ENCODE data around the gene TAF10. TPM values are rescaled to one million over a fixed set of nuclear protein-coding genes. Genes with fewer than 3 reads are reported as not detected.
A peak's percentile ranks its signal among the peaks of the same experiment; 100 is the strongest.

Gene TAF10
- total RNA-seq, 3 donors from 2014 or later = 84.0 to 135 (median 115) TPM

DNA sequence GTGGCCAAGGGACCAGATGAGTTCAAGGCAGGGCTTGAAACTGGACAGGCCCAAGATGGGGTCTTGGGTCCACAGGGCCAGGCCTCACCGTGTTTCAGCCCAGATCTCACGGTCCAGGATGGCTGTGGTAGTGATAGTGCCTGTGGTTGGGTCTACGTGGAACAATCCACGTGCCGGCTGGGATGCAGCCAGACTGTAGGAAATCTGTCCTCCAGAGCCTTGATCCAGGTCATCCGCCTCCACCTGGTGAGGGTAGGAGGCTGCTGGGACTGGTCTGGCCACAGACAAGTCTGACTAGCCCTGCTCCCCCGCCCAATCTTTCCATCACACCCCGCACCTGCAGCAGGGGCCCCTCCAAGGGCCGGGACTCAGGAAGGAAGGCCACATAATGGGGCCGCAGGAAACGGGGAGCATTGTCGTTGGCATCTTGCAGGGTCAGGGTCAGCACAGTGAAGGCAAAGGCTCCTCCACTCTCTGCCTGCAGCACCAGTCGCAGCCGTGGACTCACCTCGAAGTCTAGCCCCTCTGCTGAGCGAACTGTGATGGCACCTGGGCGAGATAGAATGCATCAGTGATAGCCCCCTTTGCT lies 13.9 kb upstream of the TAF10 start:
- Histone ChIP-seq H3K9me3 (no peaks in the 10 kb centered on the region), H3K4me1 (ENCODE audit: low read depth) (peaks cover 3% of the 10 kb centered on the region), H3K36me3 (ENCODE audit: low read depth) (no peaks in the 10 kb centered on the region), H3K4me3 (no peak overlapping the region)
- intact Hi-C loops (cut with DNase I, micrococcal nuclease) = no loop called here
- TF ChIP-seq, protein P1, sequence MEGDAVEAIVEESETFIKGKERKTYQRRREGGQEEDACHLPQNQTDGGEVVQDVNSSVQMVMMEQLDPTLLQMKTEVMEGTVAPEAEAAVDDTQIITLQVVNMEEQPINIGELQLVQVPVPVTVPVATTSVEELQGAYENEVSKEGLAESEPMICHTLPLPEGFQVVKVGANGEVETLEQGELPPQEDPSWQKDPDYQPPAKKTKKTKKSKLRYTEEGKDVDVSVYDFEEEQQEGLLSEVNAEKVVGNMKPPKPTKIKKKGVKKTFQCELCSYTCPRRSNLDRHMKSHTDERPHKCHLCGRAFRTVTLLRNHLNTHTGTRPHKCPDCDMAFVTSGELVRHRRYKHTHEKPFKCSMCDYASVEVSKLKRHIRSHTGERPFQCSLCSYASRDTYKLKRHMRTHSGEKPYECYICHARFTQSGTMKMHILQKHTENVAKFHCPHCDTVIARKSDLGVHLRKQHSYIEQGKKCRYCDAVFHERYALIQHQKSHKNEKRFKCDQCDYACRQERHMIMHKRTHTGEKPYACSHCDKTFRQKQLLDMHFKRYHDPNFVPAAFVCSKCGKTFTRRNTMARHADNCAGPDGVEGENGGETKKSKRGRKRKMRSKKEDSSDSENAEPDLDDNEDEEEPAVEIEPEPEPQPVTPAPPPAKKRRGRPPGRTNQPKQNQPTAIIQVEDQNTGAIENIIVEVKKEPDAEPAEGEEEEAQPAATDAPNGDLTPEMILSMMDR (IDR thresholded peaks at IDR 0.05) = no peak
- ATAC-seq = no peak
- no peak for DNase-seq

DNA sequence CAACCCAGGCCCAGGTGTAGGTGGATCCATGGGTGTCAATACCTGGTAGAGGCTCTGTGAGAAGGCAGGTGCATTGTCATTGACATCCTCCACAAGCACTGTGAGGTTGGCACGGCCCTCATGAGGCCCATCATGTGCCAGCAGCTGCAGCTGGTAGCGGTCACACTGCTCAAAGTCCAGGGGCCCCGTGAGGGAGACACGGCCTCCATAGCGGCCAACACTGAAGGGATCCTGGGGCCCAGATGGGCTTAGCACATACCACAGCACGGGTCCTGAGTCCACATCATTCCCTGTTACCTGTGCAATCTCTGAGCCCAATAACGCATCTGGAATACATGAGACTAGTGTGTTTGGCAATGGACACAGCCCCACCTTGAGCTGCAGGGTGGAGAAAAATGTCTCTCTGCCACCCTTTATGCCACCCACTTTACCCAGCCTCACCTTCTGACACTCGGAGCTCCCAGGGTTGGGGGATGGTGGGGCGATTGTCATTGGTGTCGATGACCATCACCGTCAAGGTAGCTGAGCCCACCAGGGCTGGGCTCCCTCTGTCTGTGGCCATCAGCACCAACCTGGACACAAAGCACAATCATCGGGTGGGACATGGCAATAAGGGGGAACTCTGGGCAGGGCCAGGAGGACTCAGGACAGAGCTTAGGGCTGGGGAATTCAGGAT lies 13.3 kb upstream of the TAF10 start:
- TF ChIP-seq, protein P1 (IDR thresholded peaks at IDR 0.05) = no peak
- Histone ChIP-seq H3K4me1 (ENCODE audit: low read depth) (no peaks in the 10 kb centered on the region), H3K36me3 (ENCODE audit: low read depth) (no peaks in the 10 kb centered on the region), H3K9me3 (no peaks in the 10 kb centered on the region), H3K4me3 (no peak overlapping the region)
- intact Hi-C loops (cut with DNase I, micrococcal nuclease) = no loop called here
- ATAC-seq (no peak), DNase-seq (no peak)

DNA sequence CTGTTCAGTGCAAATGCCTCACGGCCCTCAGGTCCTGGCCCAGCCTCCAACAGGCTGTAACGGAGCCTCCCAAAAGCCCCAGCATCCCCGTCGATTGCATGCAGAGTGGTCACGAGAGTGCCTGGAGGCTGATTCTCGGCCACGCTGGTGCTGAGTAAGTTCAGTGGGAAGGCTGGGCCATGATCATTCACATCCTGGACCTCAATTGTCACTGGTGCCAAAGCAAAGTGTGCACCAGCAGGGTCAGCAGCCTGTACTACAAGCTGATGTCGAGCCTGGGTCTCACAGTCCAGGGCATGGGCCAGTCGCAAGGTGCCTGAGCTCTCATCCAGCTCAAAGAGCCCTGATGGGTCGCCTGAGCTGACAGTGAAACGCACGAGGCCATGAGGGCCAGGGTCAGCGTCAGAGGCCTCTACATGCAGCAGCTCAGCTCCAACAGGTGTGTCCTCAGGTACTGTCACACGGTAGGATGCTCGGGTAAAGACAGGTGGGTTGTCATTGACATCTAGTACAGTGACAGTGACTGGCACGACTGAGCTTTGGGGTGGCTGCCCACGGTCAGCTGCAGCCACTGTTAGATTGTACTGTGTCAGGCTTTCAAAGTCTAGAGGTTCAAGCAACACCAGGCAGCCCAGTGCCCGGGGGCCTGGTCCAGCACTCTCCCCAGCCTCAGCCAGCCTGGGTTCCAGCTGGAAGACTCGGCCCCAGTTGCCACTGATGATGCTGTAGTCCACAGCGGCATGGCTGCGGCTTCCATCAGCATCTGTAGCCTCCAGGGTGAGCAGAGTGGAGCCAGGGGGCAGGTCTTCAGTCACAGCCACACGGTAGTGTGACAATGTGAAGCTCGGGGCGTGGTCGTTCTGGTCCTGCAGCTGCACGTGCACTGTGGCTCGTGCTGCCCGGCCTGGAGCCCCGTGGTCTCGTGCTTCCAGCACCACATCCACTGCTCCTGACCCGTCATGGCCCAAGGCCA lies 11.7 kb upstream of the TAF10 start:
- TF ChIP-seq, protein P1 (IDR thresholded peaks at IDR 0.05) = no peak
- H3K4me1 ChIP-seq (ENCODE audit: low read depth) = no peaks in the 10 kb centered on the region
- ATAC-seq (no peak), DNase-seq (peak in 1 of 3 donors; percentile 49)
- H3K36me3 ChIP-seq (ENCODE audit: low read depth) = no peaks in the 10 kb centered on the region
- H3K4me3 ChIP-seq = no peak overlapping the region
- H3K9me3 ChIP-seq = no peaks in the 10 kb centered on the region
- intact Hi-C loops (cut with DNase I, micrococcal nuclease) = no loop called here

DNA sequence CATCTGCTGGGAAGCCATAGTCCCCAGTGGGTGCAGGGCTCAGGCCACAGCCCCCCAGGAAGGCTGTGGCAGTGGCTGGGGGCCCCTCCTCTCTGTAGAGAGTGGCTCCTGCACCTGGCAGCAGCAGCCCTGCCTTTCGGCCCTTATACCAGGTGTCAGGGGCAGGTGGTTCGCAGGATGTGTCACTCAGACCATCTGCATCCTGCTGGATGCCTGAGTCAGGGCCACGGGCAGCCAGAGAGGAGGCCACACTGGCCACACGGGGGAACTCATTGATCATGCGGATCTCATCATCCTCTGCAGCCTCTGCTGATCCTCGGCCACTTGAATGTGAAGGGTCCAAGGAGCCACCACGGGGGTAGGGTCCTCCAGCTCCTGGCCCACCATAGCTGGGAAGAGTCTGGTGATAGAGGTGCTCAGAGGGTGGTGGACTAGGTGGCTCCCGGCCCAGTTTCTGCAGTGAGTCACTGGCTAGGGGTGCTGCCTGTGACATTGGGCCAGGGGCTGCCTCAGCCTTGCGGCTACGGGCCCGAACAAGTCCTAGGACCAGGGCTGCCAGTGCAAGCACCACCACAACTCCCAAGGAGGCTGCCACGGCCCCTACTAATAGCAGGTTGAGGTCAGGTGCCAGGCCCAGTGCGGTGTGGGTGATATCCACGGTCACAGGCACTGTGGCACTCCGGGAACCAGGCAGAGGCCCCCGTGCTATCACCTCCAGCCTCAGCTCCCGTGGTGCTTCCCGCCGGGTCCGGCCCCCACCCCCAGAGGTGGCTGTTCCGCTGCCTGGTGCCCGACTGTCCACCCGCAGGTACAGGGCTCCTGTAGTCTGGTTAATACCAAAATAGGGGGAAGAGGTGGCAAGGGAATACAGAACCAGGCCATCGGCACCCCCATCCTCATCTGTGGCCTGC lies 10.5 kb upstream of the TAF10 start:
- H3K4me3 ChIP-seq = no peak overlapping the region
- H3K9me3 ChIP-seq = no peaks in the 10 kb centered on the region
- no peaks in the 10 kb centered on the region for H3K36me3 ChIP-seq (ENCODE audit: low read depth)
- TF ChIP-seq, protein P1 (IDR thresholded peaks at IDR 0.05) = no peak
- peaks cover 9% of the 10 kb centered on the region for H3K4me1 ChIP-seq (ENCODE audit: low read depth)
- ATAC-seq = no peak
- intact Hi-C loops (cut with DNase I, micrococcal nuclease) = no loop called here
- peak in 1 of 3 donors; percentile 51 for DNase-seq

DNA sequence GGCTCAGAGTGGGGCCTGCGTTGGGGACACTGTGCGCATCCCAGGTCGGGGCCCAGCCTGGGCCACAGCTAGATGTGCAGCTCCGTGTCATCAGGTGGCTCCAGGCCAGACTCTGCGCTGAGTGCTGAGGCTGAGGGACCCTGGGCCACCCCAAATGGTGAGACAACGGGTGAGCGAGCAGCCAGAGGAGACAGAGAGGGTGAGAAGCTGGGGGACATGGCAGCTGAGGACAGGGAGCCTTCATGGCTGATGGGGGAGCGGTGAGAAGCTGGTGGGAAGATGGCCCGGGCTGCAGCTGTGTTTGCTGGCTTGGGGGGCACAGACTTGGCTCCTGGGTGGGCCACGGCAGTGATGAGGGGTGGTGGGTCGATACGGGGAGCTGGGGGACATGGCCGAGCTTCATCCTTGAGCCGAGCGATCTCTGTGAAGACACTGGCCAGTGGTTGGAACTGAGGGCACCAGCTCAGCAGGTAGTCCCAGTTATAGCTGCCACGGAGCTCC lies 9.7 kb upstream of the TAF10 start:
- H3K9me3 ChIP-seq = no peaks in the 10 kb centered on the region
- peaks cover 9% of the 10 kb centered on the region for H3K4me1 ChIP-seq (ENCODE audit: low read depth)
- DNase-seq (peak in 1 of 3 donors; percentile 52), ATAC-seq (no peak)
- no peaks in the 10 kb centered on the region for H3K36me3 ChIP-seq (ENCODE audit: low read depth)
- TF ChIP-seq, protein P1 (IDR thresholded peaks at IDR 0.05) = no peak
- H3K4me3 ChIP-seq = no peak overlapping the region
- intact Hi-C loops (cut with DNase I, micrococcal nuclease) = no loop called here

Data from mucosa of descending colon (tissue), 3 donors.